HG03280 (cell line): ENCODE results near the gene BCAS3.

Source experiments
- ATAC-seq: cut with Tn5 transposase; IDR thresholded peaks from one replicate; pipeline ENCODE4 v1.9.1; 2021; ENCODE audit warnings: mild to moderate bottlenecking, moderate library complexity; ENCODE audit not compliant: unreplicated experiment

BCAS3 gene

GRCh38 chr17:61047515-61047914 is 369.9 kb downstream of the BCAS3 start:
- ATAC-seq = no peak

GRCh38 chr17:61048376-61049106 is 370.9 kb downstream of the BCAS3 start:
- no peak for ATAC-seq

- ATAC-seq = no peak
Observed at GRCh38 chr17:61053469-61053868, 375.8 kb downstream of the BCAS3 start.

- ATAC-seq = no peak
Observed at GRCh38 chr17:61054436-61054835, 376.8 kb downstream of the BCAS3 start.

- no peak for ATAC-seq
Observed at GRCh38 chr17:61057257-61057656, 379.6 kb downstream of the BCAS3 start.

- ATAC-seq = no peak
Observed at GRCh38 chr17:61058066-61058465, 380.4 kb downstream of the BCAS3 start.

GRCh38 chr17:61063528-61063927 is 385.9 kb downstream of the BCAS3 start:
- ATAC-seq = no peak

- no peak for ATAC-seq
Observed at GRCh38 chr17:61064087-61064951, 386.7 kb downstream of the BCAS3 start.

- ATAC-seq = no peak
Observed at GRCh38 chr17:61065263-61065773, 387.7 kb downstream of the BCAS3 start.

GRCh38 chr17:61066062-61066461 is 388.4 kb downstream of the BCAS3 start:
- ATAC-seq = no peak

- ATAC-seq = no peak
Observed at GRCh38 chr17:61070649-61071048, 393.0 kb downstream of the BCAS3 start.

- ATAC-seq = no peak
Observed at GRCh38 chr17:61072648-61073047, 395.0 kb downstream of the BCAS3 start.

GRCh38 chr17:61073131-61073530 is 395.5 kb downstream of the BCAS3 start:
- no peak for ATAC-seq

- ATAC-seq = no peak
Observed at GRCh38 chr17:61073799-61074513, 396.3 kb downstream of the BCAS3 start.

- ATAC-seq = no peak
Observed at GRCh38 chr17:61075988-61076387, 398.3 kb downstream of the BCAS3 start.

GRCh38 chr17:61076621-61077031 is 399.0 kb downstream of the BCAS3 start:
- ATAC-seq = no peak

- ATAC-seq = no peak
Observed at GRCh38 chr17:61081959-61082358, 404.3 kb downstream of the BCAS3 start.

- no peak for ATAC-seq
Observed at GRCh38 chr17:61084260-61084659, 406.6 kb downstream of the BCAS3 start.

- ATAC-seq = no peak
Observed at GRCh38 chr17:61087024-61087423, 409.4 kb downstream of the BCAS3 start.

- no peak for ATAC-seq
Observed at GRCh38 chr17:61088556-61088955, 410.9 kb downstream of the BCAS3 start.

GRCh38 chr17:61091096-61091495 is 413.4 kb downstream of the BCAS3 start:
- ATAC-seq = no peak
